ENCODE measurements around the gene SMIM13. TPM values are rescaled to one million over a fixed set of nuclear protein-coding genes. Genes with fewer than 3 reads are reported as not detected.
A peak's percentile ranks its signal among the peaks of the same experiment; 100 is the strongest.
"Not testable (repeated sequence)": the region's sequence is repeated elsewhere in the genome, so short reads cannot be mapped to it uniquely, and the experiment has no call there.

SMIM13 gene
- total and polyA plus RNA-seq, 2 donors from 2014 or later: 4.0 to 6.6 TPM

DNA sequence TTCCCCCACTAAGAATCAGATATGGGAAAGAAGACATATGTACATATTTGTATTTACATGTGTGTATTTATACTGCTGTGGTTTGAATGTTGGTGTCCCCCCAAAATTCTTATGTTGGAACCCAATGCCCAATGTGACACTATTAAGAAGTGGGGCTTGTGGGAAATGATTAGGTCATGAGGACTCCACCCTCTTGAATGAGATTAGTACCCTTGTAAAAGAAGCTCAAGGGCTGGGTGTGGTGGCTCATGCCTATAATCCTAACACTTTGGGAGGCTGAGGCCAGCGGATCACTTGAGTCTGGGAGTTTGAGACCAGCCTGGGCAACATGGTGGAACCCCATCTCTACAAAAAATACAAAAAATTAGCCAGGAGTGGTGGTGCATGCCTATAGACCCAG, 3.9 kb upstream of the SMIM13 start:
- Histone ChIP-seq H3K9me3 (ENCODE audit: control insufficient read depth in 2 of 3, insufficient read depth in 1 of 3, low read length in 3 of 3) (no peaks in the 10 kb centered on the region), H3K36me3 (ENCODE audit: control insufficient read depth in 2 of 3, insufficient read depth in 3 of 3, low read length in 3 of 3) (no peaks in the 10 kb centered on the region), H3K27me3 (ENCODE audit: control insufficient read depth, insufficient read depth, low read length) (no peaks in the 10 kb centered on the region), H3K4me1 (ENCODE audit: control insufficient read depth in 2 of 3, insufficient read depth in 2 of 3, low read depth in 1 of 3, low read length in 3 of 3) (peaks cover 0 to 4% (median 1%) of the 10 kb centered on the region in 3 donors), H3K9ac (ENCODE audit: low read length in 3 of 3) (no peak overlapping the region), H3K27ac (ENCODE audit: low read depth in 2 of 2, low read length in 2 of 2) (no peak overlapping the region), H3K4me3 (ENCODE audit: low read length in 3 of 3) (no peak overlapping the region)
- TF ChIP-seq, protein P1, sequence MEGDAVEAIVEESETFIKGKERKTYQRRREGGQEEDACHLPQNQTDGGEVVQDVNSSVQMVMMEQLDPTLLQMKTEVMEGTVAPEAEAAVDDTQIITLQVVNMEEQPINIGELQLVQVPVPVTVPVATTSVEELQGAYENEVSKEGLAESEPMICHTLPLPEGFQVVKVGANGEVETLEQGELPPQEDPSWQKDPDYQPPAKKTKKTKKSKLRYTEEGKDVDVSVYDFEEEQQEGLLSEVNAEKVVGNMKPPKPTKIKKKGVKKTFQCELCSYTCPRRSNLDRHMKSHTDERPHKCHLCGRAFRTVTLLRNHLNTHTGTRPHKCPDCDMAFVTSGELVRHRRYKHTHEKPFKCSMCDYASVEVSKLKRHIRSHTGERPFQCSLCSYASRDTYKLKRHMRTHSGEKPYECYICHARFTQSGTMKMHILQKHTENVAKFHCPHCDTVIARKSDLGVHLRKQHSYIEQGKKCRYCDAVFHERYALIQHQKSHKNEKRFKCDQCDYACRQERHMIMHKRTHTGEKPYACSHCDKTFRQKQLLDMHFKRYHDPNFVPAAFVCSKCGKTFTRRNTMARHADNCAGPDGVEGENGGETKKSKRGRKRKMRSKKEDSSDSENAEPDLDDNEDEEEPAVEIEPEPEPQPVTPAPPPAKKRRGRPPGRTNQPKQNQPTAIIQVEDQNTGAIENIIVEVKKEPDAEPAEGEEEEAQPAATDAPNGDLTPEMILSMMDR (IDR thresholded peaks at IDR 0.05; ENCODE audit: borderline replicate concordance, extremely low read depth, insufficient read depth): no peak
- FAIRE-seq: no peak
- no peak for DNase-seq
- intact Hi-C loops (cut with DNase I): no loop called here

DNA sequence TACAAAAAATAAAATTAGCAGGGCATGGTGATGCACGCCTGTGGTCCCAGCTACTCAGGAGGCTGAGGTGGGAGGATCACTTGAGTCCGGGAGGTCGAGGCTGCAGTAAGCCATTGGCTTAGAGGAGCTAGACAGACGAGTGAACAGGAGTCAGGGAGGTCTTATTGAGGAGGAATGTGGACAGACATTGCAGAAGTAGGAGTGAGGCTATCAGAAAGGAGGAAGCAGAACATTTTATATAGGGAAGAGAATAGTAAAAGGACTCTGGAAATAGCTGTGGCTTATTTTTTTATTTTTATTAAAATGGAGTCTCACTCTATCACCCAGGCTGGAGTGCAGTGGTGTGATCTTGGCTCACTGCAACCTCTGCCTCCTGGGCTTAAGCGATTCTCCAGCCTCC, 2.5 kb upstream of the SMIM13 start:
- H3K4me1 ChIP-seq (ENCODE audit: control insufficient read depth in 2 of 3, insufficient read depth in 2 of 3, low read depth in 1 of 3, low read length in 3 of 3); H3K27me3 ChIP-seq (ENCODE audit: control insufficient read depth, insufficient read depth, low read length); H3K4me3 ChIP-seq (ENCODE audit: low read length in 3 of 3); H3K9me3 ChIP-seq (ENCODE audit: control insufficient read depth in 2 of 3, insufficient read depth in 1 of 3, low read length in 3 of 3); H3K9ac ChIP-seq (ENCODE audit: low read length in 3 of 3); H3K27ac ChIP-seq (ENCODE audit: low read depth in 2 of 2, low read length in 2 of 2); intact Hi-C loops (cut with DNase I); H3K36me3 ChIP-seq (ENCODE audit: control insufficient read depth in 2 of 3, insufficient read depth in 3 of 3, low read length in 3 of 3); FAIRE-seq; DNase-seq: not testable (repeated sequence)

DNA sequence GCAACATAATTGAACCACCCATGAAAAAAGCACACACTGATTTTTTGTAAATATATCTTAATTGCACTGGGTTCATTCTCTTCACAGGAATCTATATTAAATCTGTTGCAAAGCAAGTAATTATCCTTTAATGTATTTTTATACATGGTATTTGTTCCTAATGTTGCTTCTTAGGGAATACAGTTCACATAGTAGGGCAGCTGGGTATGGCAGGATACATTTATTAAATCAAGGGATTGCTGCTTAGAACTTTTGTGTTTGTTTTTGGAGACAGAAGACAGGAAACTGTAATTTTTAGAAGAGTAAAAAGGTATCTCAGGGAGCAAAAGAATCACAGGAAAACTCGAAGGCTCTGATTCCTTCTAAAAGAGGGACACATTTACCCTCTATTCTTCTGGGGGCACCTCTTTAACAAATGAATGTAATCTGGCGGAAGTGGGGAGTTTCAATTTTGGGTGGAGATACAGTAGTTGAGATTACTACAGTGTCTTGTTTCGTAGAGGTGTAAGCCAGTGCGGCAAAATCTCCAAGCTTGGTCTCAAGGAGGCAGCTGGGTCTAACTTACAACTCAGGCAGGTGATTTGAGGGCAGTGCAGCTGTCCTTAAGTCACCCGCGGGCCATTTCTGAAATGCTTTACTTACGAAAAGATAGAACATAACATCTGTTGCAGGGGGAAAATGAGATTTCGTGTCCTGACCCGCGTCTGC, 812 bp upstream of the SMIM13 start:
- Histone ChIP-seq H3K9me3 (ENCODE audit: control insufficient read depth in 2 of 3, insufficient read depth in 1 of 3, low read length in 3 of 3) (no peaks in the 10 kb centered on the region), H3K27ac (ENCODE audit: low read depth in 2 of 2, low read length in 2 of 2) (peak overlapping the region; percentile 93 to 94), H3K4me3 (ENCODE audit: low read length in 3 of 3) (peak overlapping the region; percentile 74 to 91 (median 85)), H3K4me1 (ENCODE audit: control insufficient read depth in 2 of 3, insufficient read depth in 2 of 3, low read depth in 1 of 3, low read length in 3 of 3) (peaks cover 3 to 5% (median 4%) of the 10 kb centered on the region in 3 donors), H3K27me3 (ENCODE audit: control insufficient read depth, insufficient read depth, low read length) (no peaks in the 10 kb centered on the region), H3K9ac (ENCODE audit: low read length in 3 of 3) (peak overlapping the region; percentile 51 to 69 (median 51)), H3K36me3 (ENCODE audit: control insufficient read depth in 2 of 3, insufficient read depth in 3 of 3, low read length in 3 of 3) (no peaks in the 10 kb centered on the region)
- intact Hi-C loops (cut with DNase I): no loop called here
- TF ChIP-seq, protein P1 (IDR thresholded peaks at IDR 0.05; ENCODE audit: borderline replicate concordance, extremely low read depth, insufficient read depth): no peak
- no peak for FAIRE-seq
- DNase-seq: no peak

DNA sequence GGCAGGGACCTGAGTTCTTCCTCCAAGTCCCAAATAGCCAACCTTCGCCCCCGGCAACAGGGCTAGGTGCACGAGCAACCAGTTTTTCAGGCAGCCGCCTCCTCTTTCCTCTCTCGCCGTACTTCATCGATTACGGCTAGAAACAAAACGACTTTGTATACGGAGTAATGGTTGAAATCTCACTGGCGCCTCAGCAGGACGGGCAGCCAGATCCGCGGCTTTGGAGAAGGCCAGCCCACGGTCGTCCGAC, 333 bp upstream of the SMIM13 start:
- TF ChIP-seq, protein P1 (IDR thresholded peaks at IDR 0.05; ENCODE audit: borderline replicate concordance, extremely low read depth, insufficient read depth): no peak
- H3K4me3 ChIP-seq (ENCODE audit: low read length in 3 of 3): peak overlapping the region; percentile 74 to 91 (median 85)
- DNase-seq: no peak
- H3K9ac ChIP-seq (ENCODE audit: low read length in 3 of 3): peak overlapping the region; percentile 51 to 69 (median 51)
- peaks cover 3 to 5% (median 4%) of the 10 kb centered on the region in 3 donors for H3K4me1 ChIP-seq (ENCODE audit: control insufficient read depth in 2 of 3, insufficient read depth in 2 of 3, low read depth in 1 of 3, low read length in 3 of 3)
- H3K9me3 ChIP-seq (ENCODE audit: control insufficient read depth in 2 of 3, insufficient read depth in 1 of 3, low read length in 3 of 3): no peaks in the 10 kb centered on the region
- peak overlapping the region; percentile 93 to 94 for H3K27ac ChIP-seq (ENCODE audit: low read depth in 2 of 2, low read length in 2 of 2)
- no peaks in the 10 kb centered on the region for H3K36me3 ChIP-seq (ENCODE audit: control insufficient read depth in 2 of 3, insufficient read depth in 3 of 3, low read length in 3 of 3)
- intact Hi-C loops (cut with DNase I): no loop called here
- H3K27me3 ChIP-seq (ENCODE audit: control insufficient read depth, insufficient read depth, low read length): no peaks in the 10 kb centered on the region
- FAIRE-seq: no peak

Data from kidney (tissue), 14 donors.